ENCODE data around the gene ARHGAP44. TPM values are rescaled to one million over a fixed set of nuclear protein-coding genes. Genes with fewer than 3 reads are reported as not detected.

The ARHGAP44 gene, protein sequence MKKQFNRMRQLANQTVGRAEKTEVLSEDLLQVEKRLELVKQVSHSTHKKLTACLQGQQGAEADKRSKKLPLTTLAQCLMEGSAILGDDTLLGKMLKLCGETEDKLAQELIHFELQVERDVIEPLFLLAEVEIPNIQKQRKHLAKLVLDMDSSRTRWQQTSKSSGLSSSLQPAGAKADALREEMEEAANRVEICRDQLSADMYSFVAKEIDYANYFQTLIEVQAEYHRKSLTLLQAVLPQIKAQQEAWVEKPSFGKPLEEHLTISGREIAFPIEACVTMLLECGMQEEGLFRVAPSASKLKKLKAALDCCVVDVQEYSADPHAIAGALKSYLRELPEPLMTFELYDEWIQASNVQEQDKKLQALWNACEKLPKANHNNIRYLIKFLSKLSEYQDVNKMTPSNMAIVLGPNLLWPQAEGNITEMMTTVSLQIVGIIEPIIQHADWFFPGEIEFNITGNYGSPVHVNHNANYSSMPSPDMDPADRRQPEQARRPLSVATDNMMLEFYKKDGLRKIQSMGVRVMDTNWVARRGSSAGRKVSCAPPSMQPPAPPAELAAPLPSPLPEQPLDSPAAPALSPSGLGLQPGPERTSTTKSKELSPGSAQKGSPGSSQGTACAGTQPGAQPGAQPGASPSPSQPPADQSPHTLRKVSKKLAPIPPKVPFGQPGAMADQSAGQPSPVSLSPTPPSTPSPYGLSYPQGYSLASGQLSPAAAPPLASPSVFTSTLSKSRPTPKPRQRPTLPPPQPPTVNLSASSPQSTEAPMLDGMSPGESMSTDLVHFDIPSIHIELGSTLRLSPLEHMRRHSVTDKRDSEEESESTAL
- total RNA-seq (2012; rRNA removed) = 0.76 and 2.2 TPM in 2 replicates

DNA sequence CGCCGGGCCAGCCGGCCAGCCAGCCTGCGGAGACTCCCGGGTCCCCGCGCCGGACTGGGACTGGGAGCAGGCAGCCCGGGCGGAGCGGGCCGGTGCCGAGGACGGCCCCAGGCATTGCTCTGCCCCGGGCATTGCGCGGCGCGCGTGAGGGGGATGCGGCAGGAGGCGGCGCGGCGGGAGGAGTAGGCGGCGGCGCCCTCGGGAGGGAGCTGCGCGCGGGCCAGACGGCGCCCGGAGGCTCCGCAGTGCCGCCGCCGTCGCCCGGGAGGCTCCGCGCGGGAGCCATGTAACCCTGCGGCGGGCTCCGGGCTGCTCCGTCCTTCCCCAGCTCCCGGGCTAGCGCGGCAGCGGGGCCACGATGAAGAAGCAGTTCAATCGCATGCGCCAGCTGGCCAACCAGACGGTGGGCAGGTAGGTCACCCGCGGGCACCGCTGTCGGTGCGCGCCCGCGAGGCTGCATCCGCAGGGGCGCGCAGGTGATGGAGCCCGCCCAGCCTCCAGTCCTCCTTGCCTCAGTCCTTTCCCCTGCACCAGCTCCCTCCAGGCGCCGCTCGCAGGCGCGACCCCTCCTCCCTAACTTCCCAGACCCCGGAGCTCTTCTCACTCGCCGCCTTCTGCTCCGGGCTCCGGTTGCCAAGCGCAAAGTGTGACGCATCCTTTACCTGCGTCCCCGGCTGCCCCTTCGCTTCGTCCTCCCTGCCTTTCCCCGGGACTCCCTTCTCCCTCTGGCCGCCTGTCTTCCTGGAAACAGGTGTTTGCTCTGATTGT, at the start of gene ARHGAP44:
TSS of gene ARHGAP44 (plus strand) at position 18 of the 768 bp plus-strand sequence. CDS start at position 359, 341 bp downstream.
- Histone ChIP-seq H3K4me2 (ENCODE audit: low read length) (peak within 1 kb of the TSS; percentile 93), H3K27me3 (ENCODE audit: control insufficient read depth, insufficient read depth, low read length) (peaks cover 36% of the 10 kb centered on the region), H3K4me1 (ENCODE audit: control insufficient read depth, insufficient read depth, low read length) (peaks cover 8% of the 10 kb centered on the region), H3K9me3 (replicated peaks; ENCODE audit: low read length) (no peaks in the 10 kb centered on the region), H3K36me3 (ENCODE audit: insufficient read depth, low read length) (no peaks in the 10 kb centered on the region), H3K4me3 (ENCODE audit: low read length) (peak within 1 kb of the TSS; percentile 84), H3K9ac (ENCODE audit: low read depth, low read length) (peak within 1 kb of the TSS; percentile 60)

DNA sequence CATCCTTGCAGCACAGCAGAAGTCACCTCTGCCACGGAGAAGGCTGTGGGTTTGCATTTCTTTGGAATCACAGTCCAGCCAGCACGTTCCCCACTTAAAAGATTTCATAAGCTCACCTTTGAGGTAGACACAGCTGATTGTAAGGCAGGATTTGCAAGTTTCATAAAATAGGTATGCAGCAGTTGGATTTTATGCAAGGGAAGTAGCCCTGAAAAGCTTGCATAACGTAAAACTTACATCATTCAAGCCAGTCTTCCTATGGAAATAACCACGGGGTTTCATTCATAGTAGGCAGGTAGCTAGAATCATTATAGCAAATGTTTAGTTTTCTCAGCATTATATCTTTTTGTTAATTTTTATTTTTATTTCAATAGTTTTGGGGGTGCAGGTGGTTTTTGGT, 49.8 kb upstream of the ARHGAP44 start:
- Histone ChIP-seq H3K27me3 (ENCODE audit: control insufficient read depth, insufficient read depth, low read length) (peaks cover 3% of the 10 kb centered on the region), H3K4me3 (ENCODE audit: low read length) (no peak overlapping the region), H3K9ac (ENCODE audit: low read depth, low read length) (no peak overlapping the region), H3K4me1 (ENCODE audit: control insufficient read depth, insufficient read depth, low read length) (peaks cover 5% of the 10 kb centered on the region), H3K4me2 (ENCODE audit: low read length) (no peak overlapping the region), H3K9me3 (replicated peaks; ENCODE audit: low read length) (no peaks in the 10 kb centered on the region), H3K36me3 (ENCODE audit: insufficient read depth, low read length) (no peaks in the 10 kb centered on the region)

DNA sequence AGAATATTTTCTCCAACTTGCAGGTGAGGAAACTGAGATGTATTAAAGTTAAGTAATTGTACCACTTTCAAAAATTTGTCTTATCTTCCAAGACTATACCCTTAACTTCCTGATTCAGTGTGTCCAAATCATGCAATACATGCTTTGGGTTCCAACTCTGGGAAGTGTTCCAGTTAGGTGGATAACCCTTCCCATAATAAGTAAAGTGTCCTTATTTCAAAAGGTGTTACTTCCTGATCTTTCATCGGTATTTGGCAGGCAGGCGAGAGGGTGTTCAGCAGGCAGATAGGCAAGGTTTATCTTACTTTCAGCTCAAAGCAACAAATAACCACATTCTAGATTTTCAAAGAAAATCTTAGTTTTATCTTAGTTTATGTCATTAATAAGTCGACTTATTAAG, 46.3 kb upstream of the ARHGAP44 start:
- no peaks in the 10 kb centered on the region for H3K9me3 ChIP-seq (replicated peaks; ENCODE audit: low read length)
- no peaks in the 10 kb centered on the region for H3K27me3 ChIP-seq (ENCODE audit: control insufficient read depth, insufficient read depth, low read length)

DNA sequence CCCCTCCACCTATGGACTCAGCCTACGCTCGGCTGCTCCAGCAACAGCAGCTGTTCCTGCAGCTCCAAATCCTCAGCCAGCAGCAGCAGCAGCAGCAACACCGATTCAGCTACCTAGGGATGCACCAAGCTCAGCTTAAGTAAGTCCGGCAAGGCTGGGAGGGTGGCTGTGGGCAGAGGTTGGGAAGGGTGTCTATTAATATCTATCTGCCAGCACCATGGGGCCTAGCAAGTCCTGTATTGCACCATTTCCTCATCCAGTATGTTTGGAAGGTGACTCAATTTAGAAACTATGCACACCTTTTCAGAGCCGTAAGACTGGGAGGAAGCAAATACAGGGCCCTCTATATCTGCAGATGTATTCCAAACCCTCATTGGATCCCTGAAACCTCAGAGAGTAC, 45.0 kb upstream of the ARHGAP44 start:
- Histone ChIP-seq H3K27me3 (ENCODE audit: control insufficient read depth, insufficient read depth, low read length) (no peaks in the 10 kb centered on the region), H3K36me3 (ENCODE audit: insufficient read depth, low read length) (no peaks in the 10 kb centered on the region)

More for the DNA sequence above, 46.3 kb upstream of the ARHGAP44 start:
- Histone ChIP-seq H3K36me3 (ENCODE audit: insufficient read depth, low read length) (no peaks in the 10 kb centered on the region), H3K4me1 (ENCODE audit: control insufficient read depth, insufficient read depth, low read length) (peaks cover 5% of the 10 kb centered on the region), H3K4me3 (ENCODE audit: low read length) (no peak overlapping the region), H3K4me2 (ENCODE audit: low read length) (no peak overlapping the region), H3K9ac (ENCODE audit: low read depth, low read length) (no peak overlapping the region)

DNA sequence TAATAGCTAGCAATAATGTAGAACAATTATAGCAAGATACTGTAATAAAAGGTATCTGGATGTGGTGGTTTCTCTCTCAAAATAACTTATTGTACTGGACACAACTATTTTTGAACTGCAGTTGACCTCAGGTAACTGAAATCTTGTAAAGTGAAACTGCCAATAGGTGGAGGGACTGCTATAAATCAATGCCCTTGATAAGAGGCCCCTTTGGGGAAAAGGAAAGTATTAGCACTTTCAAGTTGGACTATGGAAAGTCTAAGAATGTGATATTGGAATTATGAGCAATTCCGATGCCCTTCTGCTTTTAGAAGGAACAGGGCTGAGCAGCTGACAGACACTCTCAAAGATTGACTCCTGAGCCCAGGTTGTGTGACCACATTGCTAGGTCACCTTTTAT, 44.5 kb upstream of the ARHGAP44 start:
- no peak overlapping the region for H3K4me2 ChIP-seq (ENCODE audit: low read length)
- H3K36me3 ChIP-seq (ENCODE audit: insufficient read depth, low read length) = no peaks in the 10 kb centered on the region
- H3K4me1 ChIP-seq (ENCODE audit: control insufficient read depth, insufficient read depth, low read length) = peaks cover 5% of the 10 kb centered on the region
- no peaks in the 10 kb centered on the region for H3K27me3 ChIP-seq (ENCODE audit: control insufficient read depth, insufficient read depth, low read length)
- no peak overlapping the region for H3K4me3 ChIP-seq (ENCODE audit: low read length)
- H3K9me3 ChIP-seq (replicated peaks; ENCODE audit: low read length) = no peaks in the 10 kb centered on the region
- no peak overlapping the region for H3K9ac ChIP-seq (ENCODE audit: low read depth, low read length)

More for the DNA sequence above, 45.0 kb upstream of the ARHGAP44 start:
- Histone ChIP-seq H3K4me1 (ENCODE audit: control insufficient read depth, insufficient read depth, low read length) (peaks cover 5% of the 10 kb centered on the region), H3K9ac (ENCODE audit: low read depth, low read length) (no peak overlapping the region), H3K4me3 (ENCODE audit: low read length) (no peak overlapping the region), H3K9me3 (replicated peaks; ENCODE audit: low read length) (no peaks in the 10 kb centered on the region), H3K4me2 (ENCODE audit: low read length) (no peak overlapping the region)

DNA sequence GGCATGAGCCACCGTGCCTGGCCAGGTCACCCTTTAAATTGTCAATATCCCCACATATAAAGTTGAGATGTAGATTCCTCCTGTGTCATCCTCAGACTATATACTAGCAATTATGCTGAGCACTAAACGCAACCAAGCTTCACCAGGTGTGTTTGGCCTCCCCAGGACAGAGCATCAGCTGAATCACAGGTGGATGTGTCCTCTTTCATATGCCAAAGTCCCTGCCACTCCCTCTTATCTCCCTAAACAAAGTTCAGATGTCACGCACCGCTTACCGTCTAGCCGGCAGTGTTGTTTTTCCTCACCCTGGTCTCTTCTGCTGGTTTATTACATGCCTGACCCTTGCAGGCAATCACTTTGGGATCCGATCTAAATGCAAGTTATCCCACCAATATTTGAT, 43.8 kb upstream of the ARHGAP44 start:
- H3K36me3 ChIP-seq (ENCODE audit: insufficient read depth, low read length) = no peaks in the 10 kb centered on the region
- no peaks in the 10 kb centered on the region for H3K27me3 ChIP-seq (ENCODE audit: control insufficient read depth, insufficient read depth, low read length)
- no peak overlapping the region for H3K4me2 ChIP-seq (ENCODE audit: low read length)
- no peak overlapping the region for H3K9ac ChIP-seq (ENCODE audit: low read depth, low read length)
- H3K4me3 ChIP-seq (ENCODE audit: low read length) = no peak overlapping the region
- no peaks in the 10 kb centered on the region for H3K9me3 ChIP-seq (replicated peaks; ENCODE audit: low read length)
- peaks cover 5% of the 10 kb centered on the region for H3K4me1 ChIP-seq (ENCODE audit: control insufficient read depth, insufficient read depth, low read length)

DNA sequence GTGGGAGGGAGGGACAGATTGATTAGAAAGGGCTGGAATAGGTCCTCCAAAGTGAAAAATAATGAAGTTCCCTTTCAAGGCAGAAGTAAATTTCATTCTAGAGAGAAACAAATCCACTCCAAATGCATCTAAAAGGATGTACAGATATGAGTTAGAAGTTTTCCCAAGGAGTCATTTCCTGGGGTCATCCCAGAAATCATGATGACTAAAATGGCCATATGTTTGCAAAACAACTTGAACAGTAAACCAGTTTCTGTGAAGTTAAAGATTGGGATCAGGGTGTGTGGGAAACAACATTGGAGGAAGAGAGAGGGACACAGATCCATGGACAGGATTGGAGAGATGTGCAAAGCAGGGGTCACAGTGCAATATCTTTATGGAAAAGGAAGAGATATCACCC, 32.5 kb upstream of the ARHGAP44 start:
- Histone ChIP-seq H3K36me3 (ENCODE audit: insufficient read depth, low read length) (no peaks in the 10 kb centered on the region), H3K4me2 (ENCODE audit: low read length) (no peak overlapping the region), H3K9ac (ENCODE audit: low read depth, low read length) (no peak overlapping the region), H3K27me3 (ENCODE audit: control insufficient read depth, insufficient read depth, low read length) (no peaks in the 10 kb centered on the region), H3K4me3 (ENCODE audit: low read length) (no peak overlapping the region), H3K4me1 (ENCODE audit: control insufficient read depth, insufficient read depth, low read length) (no peaks in the 10 kb centered on the region), H3K9me3 (replicated peaks; ENCODE audit: low read length) (no peaks in the 10 kb centered on the region)

DNA sequence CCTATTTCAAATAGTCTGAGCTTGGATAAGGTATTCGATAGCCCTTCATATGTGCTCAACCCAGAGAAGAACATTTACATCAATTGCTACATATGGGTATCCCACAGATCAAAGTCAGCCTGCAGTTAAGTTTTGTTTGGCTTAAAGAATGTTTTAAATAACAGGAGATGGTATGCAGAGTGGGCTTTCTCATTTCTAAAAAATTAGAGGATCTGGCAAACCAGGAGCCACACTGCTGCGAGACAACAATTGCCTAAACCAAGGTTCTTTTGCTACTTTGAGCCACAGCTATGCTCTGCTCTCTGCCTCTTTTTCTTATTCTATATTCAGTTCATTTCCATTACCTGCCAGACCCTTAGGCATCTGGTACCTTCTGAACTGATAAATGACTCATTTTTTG, 30.2 kb upstream of the ARHGAP44 start:
- no peaks in the 10 kb centered on the region for H3K36me3 ChIP-seq (ENCODE audit: insufficient read depth, low read length)
- H3K4me2 ChIP-seq (ENCODE audit: low read length) = no peak overlapping the region
- no peaks in the 10 kb centered on the region for H3K4me1 ChIP-seq (ENCODE audit: control insufficient read depth, insufficient read depth, low read length)
- no peaks in the 10 kb centered on the region for H3K9me3 ChIP-seq (replicated peaks; ENCODE audit: low read length)
- H3K9ac ChIP-seq (ENCODE audit: low read depth, low read length) = no peak overlapping the region
- H3K4me3 ChIP-seq (ENCODE audit: low read length) = no peak overlapping the region
- H3K27me3 ChIP-seq (ENCODE audit: control insufficient read depth, insufficient read depth, low read length) = no peaks in the 10 kb centered on the region

DNA sequence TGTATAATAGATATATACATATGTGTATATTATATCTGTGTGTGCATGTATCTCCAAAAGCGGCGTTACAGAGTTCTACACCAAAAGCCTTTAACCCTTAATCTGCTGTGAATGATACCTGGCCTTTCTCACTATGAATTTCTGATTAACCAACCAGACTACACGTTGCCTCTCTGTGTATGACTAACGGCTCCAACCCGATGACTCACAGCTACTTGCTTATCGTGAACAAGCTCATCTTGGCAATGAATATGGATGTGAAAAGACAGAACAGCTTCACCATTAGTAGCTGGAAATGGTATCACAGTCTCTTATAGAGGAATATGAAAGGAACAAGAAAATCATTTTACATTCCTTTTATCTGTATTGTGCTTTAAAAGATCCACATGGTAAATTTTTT, 23.8 kb upstream of the ARHGAP44 start:
- no peaks in the 10 kb centered on the region for H3K36me3 ChIP-seq (ENCODE audit: insufficient read depth, low read length)
- no peaks in the 10 kb centered on the region for H3K27me3 ChIP-seq (ENCODE audit: control insufficient read depth, insufficient read depth, low read length)
- H3K9me3 ChIP-seq (replicated peaks; ENCODE audit: low read length) = no peaks in the 10 kb centered on the region
- no peaks in the 10 kb centered on the region for H3K4me1 ChIP-seq (ENCODE audit: control insufficient read depth, insufficient read depth, low read length)
- no peak overlapping the region for H3K4me3 ChIP-seq (ENCODE audit: low read length)
- H3K4me2 ChIP-seq (ENCODE audit: low read length) = no peak overlapping the region
- no peak overlapping the region for H3K9ac ChIP-seq (ENCODE audit: low read depth, low read length)

DNA sequence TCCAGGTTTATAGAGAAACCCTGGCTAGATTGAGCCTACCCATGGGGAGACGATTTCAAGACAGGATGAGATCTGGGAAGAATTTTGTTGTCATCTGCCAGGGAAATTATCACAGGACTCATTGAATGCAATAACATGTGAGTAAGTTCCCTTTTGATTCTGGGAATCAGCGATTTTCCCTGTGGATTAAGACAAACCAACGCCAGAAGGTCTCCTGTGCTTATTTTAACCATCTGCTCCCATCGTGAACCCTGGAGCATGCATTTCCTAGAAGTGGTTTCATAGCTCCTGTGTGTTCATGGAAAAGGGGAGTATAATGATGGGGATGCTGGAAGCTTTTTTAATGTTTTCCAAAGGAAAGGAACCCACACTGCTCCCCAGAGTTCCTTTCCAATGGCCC, 21.0 kb upstream of the ARHGAP44 start:
- no peaks in the 10 kb centered on the region for H3K4me1 ChIP-seq (ENCODE audit: control insufficient read depth, insufficient read depth, low read length)
- H3K36me3 ChIP-seq (ENCODE audit: insufficient read depth, low read length) = no peaks in the 10 kb centered on the region
- no peak overlapping the region for H3K4me2 ChIP-seq (ENCODE audit: low read length)
- no peak overlapping the region for H3K4me3 ChIP-seq (ENCODE audit: low read length)
- no peaks in the 10 kb centered on the region for H3K27me3 ChIP-seq (ENCODE audit: control insufficient read depth, insufficient read depth, low read length)
- H3K9ac ChIP-seq (ENCODE audit: low read depth, low read length) = no peak overlapping the region
- no peaks in the 10 kb centered on the region for H3K9me3 ChIP-seq (replicated peaks; ENCODE audit: low read length)

DNA sequence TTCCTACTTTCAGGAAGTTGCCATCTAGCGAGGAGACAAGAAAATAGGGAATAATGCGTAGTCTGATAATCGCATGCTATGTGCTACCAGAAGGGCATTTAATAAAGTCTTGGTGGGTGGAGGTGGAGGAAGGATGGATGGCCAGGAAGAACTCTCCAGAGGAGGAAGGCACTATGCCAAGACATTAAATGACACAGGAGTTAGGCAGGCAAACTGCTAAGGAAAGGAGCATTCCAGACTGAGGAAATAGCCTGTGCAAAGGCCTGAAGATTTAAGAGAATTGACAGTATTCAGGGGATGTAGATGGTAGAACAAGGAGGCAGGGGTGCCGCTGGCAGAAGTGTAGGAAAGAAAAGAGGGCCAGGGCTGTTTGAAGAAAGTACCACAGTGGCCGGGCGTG, 19.3 kb upstream of the ARHGAP44 start:
- Histone ChIP-seq H3K4me3 (ENCODE audit: low read length) (no peak overlapping the region), H3K9me3 (replicated peaks; ENCODE audit: low read length) (no peaks in the 10 kb centered on the region), H3K27me3 (ENCODE audit: control insufficient read depth, insufficient read depth, low read length) (no peaks in the 10 kb centered on the region), H3K4me1 (ENCODE audit: control insufficient read depth, insufficient read depth, low read length) (no peaks in the 10 kb centered on the region), H3K4me2 (ENCODE audit: low read length) (no peak overlapping the region), H3K9ac (ENCODE audit: low read depth, low read length) (no peak overlapping the region), H3K36me3 (ENCODE audit: insufficient read depth, low read length) (no peaks in the 10 kb centered on the region)

Data from skeletal muscle satellite cell (primary cell).